ENCODE results near the gene POLR1E. TPM values are rescaled to one million over a fixed set of nuclear protein-coding genes. Genes with fewer than 3 reads are reported as not detected.
A peak's percentile ranks its signal among the peaks of the same experiment; 100 is the strongest.

Gene POLR1E
- polyA plus RNA-seq, 3 donors = 2.3 to 4.1 (median 2.4) TPM

GRCh38 chr9:37438359-37438758 lies 47.4 kb upstream of the POLR1E start:
- Mint-ChIP-seq H3K9me3 (no peaks in the 10 kb centered on the region), H3K27me3 (ENCODE audit: low read depth in 3 of 3) (no peaks in the 10 kb centered on the region), H3K4me3 (no peak overlapping the region), H3K4me1 (no peaks in the 10 kb centered on the region), H3K36me3 (peaks cover 67 to 76% of the 10 kb centered on the region in 2 donors), H3K27ac (no peak overlapping the region)
- no peaks in the 10 kb centered on the region for H3K4me1 ChIP-seq (ENCODE audit: control insufficient read depth in 1 of 2, insufficient read depth in 2 of 2, low read length in 2 of 2)
- peaks cover 74 to 95% of the 10 kb centered on the region in 2 donors for H3K36me3 ChIP-seq (replicated peaks in 1 of 2; ENCODE audit: control insufficient read depth in 1 of 2, insufficient read depth in 2 of 2, low read length in 2 of 2)
- H2AFZ ChIP-seq (ENCODE audit: insufficient read depth, low read depth, low read length, poor library complexity, severe bottlenecking) = no peak overlapping the region
- no peaks in the 10 kb centered on the region for H4K20me1 ChIP-seq (ENCODE audit: insufficient read depth, low read length)
- intact Hi-C loops (cut with micrococcal nuclease) = no loop called here
- H3K9me3 ChIP-seq (replicated peaks in 1 of 2; ENCODE audit: control insufficient read depth in 1 of 2, insufficient read depth in 1 of 2, low read length in 2 of 2) = no peaks in the 10 kb centered on the region
- 93% methylated on average over 2 of the region's 3 CpGs for WGBS (ENCODE audit: insufficient coverage)
- H3K4me3 ChIP-seq (replicated peaks in 1 of 3; ENCODE audit: low read depth in 2 of 3, low read length in 3 of 3) = no peak overlapping the region
- no peak overlapping the region for H3K4me2 ChIP-seq (replicated peaks; ENCODE audit: extremely low read depth, low read length, poor library complexity, severe bottlenecking)
- DNase-seq = no peak
- H3K27ac ChIP-seq (ENCODE audit: low read depth in 1 of 2, low read length in 2 of 2) = no peak overlapping the region
- no peak overlapping the region for H3K9ac ChIP-seq (ENCODE audit: insufficient read depth, low read length, poor library complexity, severe bottlenecking)
- TF ChIP-seq CTCF (IDR thresholded peaks at IDR 0.05) = no peak
- no peaks in the 10 kb centered on the region for H3K27me3 ChIP-seq (ENCODE audit: control insufficient read depth in 2 of 2, insufficient read depth in 2 of 2, low read length in 2 of 2)
- H3K79me2 ChIP-seq (ENCODE audit: insufficient read depth, low read length) = no peaks in the 10 kb centered on the region

- no peak overlapping the region for H3K9ac ChIP-seq (ENCODE audit: insufficient read depth, low read length, poor library complexity, severe bottlenecking)
- H3K27me3 ChIP-seq (ENCODE audit: control insufficient read depth in 2 of 2, insufficient read depth in 2 of 2, low read length in 2 of 2) = no peaks in the 10 kb centered on the region
- no peaks in the 10 kb centered on the region for H4K20me1 ChIP-seq (ENCODE audit: insufficient read depth, low read length)
- H3K27ac Mint-ChIP-seq = peak overlapping the region in 1 of 7 donors; percentile 64
- no peaks in the 10 kb centered on the region for H3K9me3 ChIP-seq (replicated peaks in 1 of 2; ENCODE audit: control insufficient read depth in 1 of 2, insufficient read depth in 1 of 2, low read length in 2 of 2)
- intact Hi-C loops (cut with micrococcal nuclease) = no loop called here
- no peaks in the 10 kb centered on the region for H3K27me3 Mint-ChIP-seq (ENCODE audit: low read depth in 3 of 3)
- H3K4me1 ChIP-seq (ENCODE audit: control insufficient read depth in 1 of 2, insufficient read depth in 2 of 2, low read length in 2 of 2) = no peaks in the 10 kb centered on the region
- peaks cover 52 to 63% of the 10 kb centered on the region in 2 donors for H3K36me3 ChIP-seq (replicated peaks in 1 of 2; ENCODE audit: control insufficient read depth in 1 of 2, insufficient read depth in 2 of 2, low read length in 2 of 2)
- H3K4me1 Mint-ChIP-seq = no peaks in the 10 kb centered on the region
- peaks cover 0 to 3% (median 0%) of the 10 kb centered on the region in 7 donors for H3K9me3 Mint-ChIP-seq
- no peak overlapping the region for H3K4me3 Mint-ChIP-seq
- H2AFZ ChIP-seq (ENCODE audit: insufficient read depth, low read depth, low read length, poor library complexity, severe bottlenecking) = no peak overlapping the region
- TF ChIP-seq CTCF (IDR thresholded peaks at IDR 0.05) = no peak
- 95% methylated on average over 18 of the region's 21 CpGs for WGBS (ENCODE audit: insufficient coverage)
- no peak overlapping the region for H3K4me2 ChIP-seq (replicated peaks; ENCODE audit: extremely low read depth, low read length, poor library complexity, severe bottlenecking)
- no peak overlapping the region for H3K4me3 ChIP-seq (replicated peaks in 1 of 3; ENCODE audit: low read depth in 2 of 3, low read length in 3 of 3)
- peaks cover 47 to 55% of the 10 kb centered on the region in 2 donors for H3K36me3 Mint-ChIP-seq
- H3K27ac ChIP-seq (ENCODE audit: low read depth in 1 of 2, low read length in 2 of 2) = no peak overlapping the region
- no peaks in the 10 kb centered on the region for H3K79me2 ChIP-seq (ENCODE audit: insufficient read depth, low read length)
- no peak for DNase-seq
Measured at GRCh38 chr9:37441776-37442370, 43.9 kb upstream of the POLR1E start.
